PFSK-1 (cell line): ENCODE results near the gene SCAP.

Experiments
- FOXP2 ChIP-seq: optimal IDR thresholded peaks from 2 replicates; pipeline ENCODE3; 2011; ENCODE audit warnings: borderline replicate concordance, control low read depth, inconsistent platforms; ENCODE audit not compliant: insufficient read depth; ENCODE audit errors: extremely low read length, extremely low read depth
- POLR2AphosphoS5 ChIP-seq: IDR thresholded peaks from 2 replicates; pipeline ENCODE4 v1.6.1; 2012; ENCODE audit warnings: low read depth, mild to moderate bottlenecking, control low read depth, low read length, moderate library complexity
- REST ChIP-seq, 2 experiments: IDR thresholded peaks; 2 replicates each; pipeline versions ENCODE4 v1.6.1 to v1.8.0; 2011 to 2012; ENCODE audit warnings: low read depth in 2 of 2, low read length in 2 of 2, control low read depth in 1 of 2, inconsistent platforms in 1 of 2, mild to moderate bottlenecking in 1 of 2, moderate library complexity in 1 of 2; ENCODE audit not compliant: insufficient read depth in 1 of 2
- SIN3A ChIP-seq: IDR thresholded peaks from 2 replicates; pipeline ENCODE4 v1.6.1; 2012; ENCODE audit warnings: mild to moderate bottlenecking, low read length, moderate library complexity, borderline replicate concordance; ENCODE audit not compliant: insufficient read depth
- TAF1 ChIP-seq: IDR thresholded peaks from 2 replicates; pipeline ENCODE4 v1.6.1; 2012; ENCODE audit warnings: low read length, control low read depth, borderline replicate concordance; ENCODE audit not compliant: insufficient read depth

Gene SCAP

GRCh38 chr3:47436180-47436579 is 39.6 kb downstream of the SCAP start:
- TF ChIP-seq FOXP2 (no peak), REST (IDR thresholded peaks at IDR 0.05; ENCODE audit: insufficient read depth in 1 of 2, low read depth in 2 of 2, low read length in 2 of 2) (no peak), POLR2AphosphoS5 (no peak), TAF1 (no peak), SIN3A (no peak)

- no peak for TF ChIP-seq REST (IDR thresholded peaks at IDR 0.05; ENCODE audit: insufficient read depth in 1 of 2, low read depth in 2 of 2, low read length in 2 of 2)
- no peak for TF ChIP-seq POLR2AphosphoS5
- no peak for TF ChIP-seq FOXP2
- TF ChIP-seq SIN3A = no peak
- no peak for TF ChIP-seq TAF1
These were observed 40.9 kb downstream of the SCAP start for GRCh38 chr3:47434849-47435248.

GRCh38 chr3:47433796-47434195 is 41.9 kb downstream of the SCAP start:
- no peak for TF ChIP-seq FOXP2
- TF ChIP-seq TAF1 = no peak
- no peak for TF ChIP-seq REST (IDR thresholded peaks at IDR 0.05; ENCODE audit: insufficient read depth in 1 of 2, low read depth in 2 of 2, low read length in 2 of 2)
- TF ChIP-seq SIN3A = no peak
- TF ChIP-seq POLR2AphosphoS5 = no peak

- TF ChIP-seq FOXP2 (no peak), SIN3A (no peak), REST (IDR thresholded peaks at IDR 0.05; ENCODE audit: insufficient read depth in 1 of 2, low read depth in 2 of 2, low read length in 2 of 2) (no peak), POLR2AphosphoS5 (no peak), TAF1 (no peak)
These were observed 43.1 kb downstream of the SCAP start for GRCh38 chr3:47432673-47433072.

GRCh38 chr3:47431225-47431624 is 44.5 kb downstream of the SCAP start:
- TF ChIP-seq SIN3A (no peak), POLR2AphosphoS5 (no peak), FOXP2 (no peak), TAF1 (no peak), REST (IDR thresholded peaks at IDR 0.05; ENCODE audit: insufficient read depth in 1 of 2, low read depth in 2 of 2, low read length in 2 of 2) (no peak)
